ENCODE data around the gene CCDC187. TPM values are rescaled to one million over a fixed set of nuclear protein-coding genes. Genes with fewer than 3 reads are reported as not detected.

The CCDC187 gene
- total RNA-seq, 4 donors from 2014 or later, result 0.40 to 1.1 (median 0.41) TPM; not detected in 1

- no peak for DNase-seq
- no peak overlapping the region for H3K4me3 ChIP-seq
- WGBS, 2 donors (ENCODE audit: low coverage in 1 of 2), result 76% methylated on average over 20 of the region's 20 CpGs; no CpG with 5 or more reads in 1 of the 2 donors
- in situ Hi-C loops (cut with MboI; ENCODE audit: low pct_ligation_motif_present in 1 of 4, low pct_unique_long_range_greater_than_20kb in 1 of 4, low sequenced_read_pairs in 3 of 4), result no loop called here
- H3K9me3 ChIP-seq, result no peaks in the 10 kb centered on the region
- H3K27me3 ChIP-seq, result peaks cover 12% of the 10 kb centered on the region
- no peaks in the 10 kb centered on the region for H3K4me1 ChIP-seq
- H3K27ac ChIP-seq, result no peak overlapping the region
- intact Hi-C loops (cut with DNase I; ENCODE audit: low total_unique reads), result no loop called here
- H3K36me3 ChIP-seq, result no peaks in the 10 kb centered on the region
- TF ChIP-seq POLR2A (IDR thresholded peaks at IDR 0.05) (no peak), POLR2AphosphoS5 (IDR thresholded peaks at IDR 0.05) (no peak), EP300 (IDR thresholded peaks at IDR 0.05; ENCODE audit: low read depth) (no peak)
- TF ChIP-seq, protein P1, sequence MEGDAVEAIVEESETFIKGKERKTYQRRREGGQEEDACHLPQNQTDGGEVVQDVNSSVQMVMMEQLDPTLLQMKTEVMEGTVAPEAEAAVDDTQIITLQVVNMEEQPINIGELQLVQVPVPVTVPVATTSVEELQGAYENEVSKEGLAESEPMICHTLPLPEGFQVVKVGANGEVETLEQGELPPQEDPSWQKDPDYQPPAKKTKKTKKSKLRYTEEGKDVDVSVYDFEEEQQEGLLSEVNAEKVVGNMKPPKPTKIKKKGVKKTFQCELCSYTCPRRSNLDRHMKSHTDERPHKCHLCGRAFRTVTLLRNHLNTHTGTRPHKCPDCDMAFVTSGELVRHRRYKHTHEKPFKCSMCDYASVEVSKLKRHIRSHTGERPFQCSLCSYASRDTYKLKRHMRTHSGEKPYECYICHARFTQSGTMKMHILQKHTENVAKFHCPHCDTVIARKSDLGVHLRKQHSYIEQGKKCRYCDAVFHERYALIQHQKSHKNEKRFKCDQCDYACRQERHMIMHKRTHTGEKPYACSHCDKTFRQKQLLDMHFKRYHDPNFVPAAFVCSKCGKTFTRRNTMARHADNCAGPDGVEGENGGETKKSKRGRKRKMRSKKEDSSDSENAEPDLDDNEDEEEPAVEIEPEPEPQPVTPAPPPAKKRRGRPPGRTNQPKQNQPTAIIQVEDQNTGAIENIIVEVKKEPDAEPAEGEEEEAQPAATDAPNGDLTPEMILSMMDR (IDR thresholded peaks at IDR 0.05), result no peak
These were observed 42.9 kb downstream of the CCDC187 start for GRCh38 chr9:136260936-136261472.

- H3K27me3 ChIP-seq, result peaks cover 17% of the 10 kb centered on the region
- DNase-seq, result no peak
- H3K4me1 ChIP-seq, result no peaks in the 10 kb centered on the region
- intact Hi-C loops (cut with DNase I; ENCODE audit: low total_unique reads), result no loop called here
- no peaks in the 10 kb centered on the region for H3K9me3 ChIP-seq
- H3K27ac ChIP-seq, result no peak overlapping the region
- TF ChIP-seq POLR2AphosphoS5 (IDR thresholded peaks at IDR 0.05), result no peak
- TF ChIP-seq, protein P1 (IDR thresholded peaks at IDR 0.05), result no peak
- no peak for TF ChIP-seq POLR2A (IDR thresholded peaks at IDR 0.05)
- TF ChIP-seq EP300 (IDR thresholded peaks at IDR 0.05; ENCODE audit: low read depth), result no peak
- no peak overlapping the region for H3K4me3 ChIP-seq
- H3K36me3 ChIP-seq, result no peaks in the 10 kb centered on the region
- WGBS, 2 donors (ENCODE audit: low coverage in 1 of 2), result 81% methylated on average over 10 of the region's 10 CpGs; no CpG with 5 or more reads in 1 of the 2 donors
- in situ Hi-C loops (cut with MboI; ENCODE audit: low pct_ligation_motif_present in 1 of 4, low pct_unique_long_range_greater_than_20kb in 1 of 4, low sequenced_read_pairs in 3 of 4), result no loop called here
These were observed 43.4 kb downstream of the CCDC187 start for GRCh38 chr9:136260521-136260920.

DNA sequence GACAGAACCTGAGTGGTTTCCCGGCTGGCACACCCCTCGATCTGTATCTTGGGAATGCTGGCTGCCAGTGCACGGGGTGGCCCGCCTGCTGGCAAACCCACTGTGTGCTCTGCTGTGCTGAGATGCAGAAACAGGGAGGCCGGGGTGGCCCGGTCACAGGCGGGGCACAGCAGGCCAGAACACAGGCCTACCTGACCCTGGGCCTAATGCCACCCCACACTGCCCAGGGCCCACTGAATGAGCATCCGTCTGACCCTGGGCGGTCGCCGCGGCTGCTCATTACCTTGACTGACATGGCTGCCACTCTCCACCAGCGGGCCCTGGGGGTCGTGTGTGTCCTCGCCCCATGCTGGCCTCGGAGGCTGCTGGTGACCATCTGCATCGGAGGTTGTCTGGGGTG is 44.1 kb downstream of the CCDC187 start:
- no peaks in the 10 kb centered on the region for H3K36me3 ChIP-seq
- no peaks in the 10 kb centered on the region for H3K4me1 ChIP-seq
- TF ChIP-seq POLR2A (IDR thresholded peaks at IDR 0.05), result no peak
- TF ChIP-seq, protein P1 (IDR thresholded peaks at IDR 0.05), result no peak
- no peak for TF ChIP-seq POLR2AphosphoS5 (IDR thresholded peaks at IDR 0.05)
- TF ChIP-seq EP300 (IDR thresholded peaks at IDR 0.05; ENCODE audit: low read depth), result no peak
- in situ Hi-C loops (cut with MboI; ENCODE audit: low pct_ligation_motif_present in 1 of 4, low pct_unique_long_range_greater_than_20kb in 1 of 4, low sequenced_read_pairs in 3 of 4), result no loop called here
- intact Hi-C loops (cut with DNase I; ENCODE audit: low total_unique reads), result no loop called here
- peaks cover 21% of the 10 kb centered on the region for H3K27me3 ChIP-seq
- 92% methylated on average over 6 of the region's 17 CpGs; no CpG with 5 or more reads in 1 of the 2 donors for WGBS, 2 donors (ENCODE audit: low coverage in 1 of 2)
- H3K9me3 ChIP-seq, result no peaks in the 10 kb centered on the region
- H3K4me3 ChIP-seq, result no peak overlapping the region
- H3K27ac ChIP-seq, result no peak overlapping the region
- DNase-seq, result no peak

- in situ Hi-C loops (cut with MboI; ENCODE audit: low pct_ligation_motif_present in 1 of 4, low pct_unique_long_range_greater_than_20kb in 1 of 4, low sequenced_read_pairs in 3 of 4) (no loop called here), intact Hi-C loops (cut with DNase I; ENCODE audit: low total_unique reads) (no loop called here)
- Histone ChIP-seq H3K4me3 (no peak overlapping the region), H3K27ac (no peak overlapping the region), H3K27me3 (peaks cover 22% of the 10 kb centered on the region), H3K36me3 (no peaks in the 10 kb centered on the region), H3K4me1 (no peaks in the 10 kb centered on the region), H3K9me3 (no peaks in the 10 kb centered on the region)
- DNase-seq, result no peak
- TF ChIP-seq EP300 (IDR thresholded peaks at IDR 0.05; ENCODE audit: low read depth), result no peak
- TF ChIP-seq POLR2A (IDR thresholded peaks at IDR 0.05), result no peak
- TF ChIP-seq POLR2AphosphoS5 (IDR thresholded peaks at IDR 0.05), result no peak
- TF ChIP-seq, protein P1 (IDR thresholded peaks at IDR 0.05), result no peak
- 78% methylated on average over 4 of the region's 4 CpGs; no CpG with 5 or more reads in 1 of the 2 donors for WGBS, 2 donors (ENCODE audit: low coverage in 1 of 2)
These were observed 44.4 kb downstream of the CCDC187 start for GRCh38 chr9:136259517-136259813.

All from transverse colon (tissue), 4 donors.